ENCODE measurements around the gene RAPGEF3.
A peak's percentile ranks its signal among the peaks of the same experiment; 100 is the strongest.

RAPGEF3 gene

GRCh38 chr12:47722136-47722834, 36.4 kb downstream of the RAPGEF3 start:
- DNase-seq (ENCODE audit: low spot score), result no peak

- DNase-seq (ENCODE audit: low spot score), result no peak
Measured at GRCh38 chr12:47721431-47721973, 37.2 kb downstream of the RAPGEF3 start.

GRCh38 chr12:47718531-47718930, 40.1 kb downstream of the RAPGEF3 start:
- no peak for DNase-seq (ENCODE audit: low spot score)

GRCh38 chr12:47717443-47718193, 41.1 kb downstream of the RAPGEF3 start:
- peak; percentile 90 for DNase-seq (ENCODE audit: low spot score)

- no peak for DNase-seq (ENCODE audit: low spot score)
Measured at GRCh38 chr12:47717046-47717442, 41.6 kb downstream of the RAPGEF3 start.

GRCh38 chr12:47715877-47716548, 42.7 kb downstream of the RAPGEF3 start:
- no peak for DNase-seq (ENCODE audit: low spot score)

- peak; percentile 46 for DNase-seq (ENCODE audit: low spot score)
Measured at GRCh38 chr12:47715393-47715876, 43.2 kb downstream of the RAPGEF3 start.

- no peak for DNase-seq (ENCODE audit: low spot score)
Measured at GRCh38 chr12:47714826-47715386, 43.8 kb downstream of the RAPGEF3 start.

- no peak for DNase-seq (ENCODE audit: low spot score)
Measured at GRCh38 chr12:47712171-47712570, 46.5 kb downstream of the RAPGEF3 start.

- DNase-seq (ENCODE audit: low spot score), result no peak
Measured at GRCh38 chr12:47711448-47711847, 47.2 kb downstream of the RAPGEF3 start.

- no peak for DNase-seq (ENCODE audit: low spot score)
Measured at GRCh38 chr12:47710278-47710677, 48.4 kb downstream of the RAPGEF3 start.

GRCh38 chr12:47709671-47710070, 49.0 kb downstream of the RAPGEF3 start:
- no peak for DNase-seq (ENCODE audit: low spot score)

GRCh38 chr12:47709237-47709636, 49.4 kb downstream of the RAPGEF3 start:
- DNase-seq (ENCODE audit: low spot score), result no peak

- DNase-seq (ENCODE audit: low spot score), result no peak
Measured at GRCh38 chr12:47707905-47708543, 50.7 kb downstream of the RAPGEF3 start.

GRCh38 chr12:47707355-47707754, 51.3 kb downstream of the RAPGEF3 start:
- DNase-seq (ENCODE audit: low spot score), result no peak

- peak; percentile 97 for DNase-seq (ENCODE audit: low spot score)
Measured at GRCh38 chr12:47705566-47706425, 52.9 kb downstream of the RAPGEF3 start, which contains the start of gene RPAP3. Gene RPAP3 (minus strand): TSS chr12:47706030. CDS start chr12:47702840, 3,190 bp downstream.

- DNase-seq (ENCODE audit: low spot score), result no peak
Measured at GRCh38 chr12:47705229-47705565, 53.5 kb downstream of the RAPGEF3 start.

- DNase-seq (ENCODE audit: low spot score), result no peak
Measured at GRCh38 chr12:47704719-47705118, 54.0 kb downstream of the RAPGEF3 start.

GRCh38 chr12:47700263-47700662, 58.4 kb downstream of the RAPGEF3 start:
- DNase-seq (ENCODE audit: low spot score), result no peak

- DNase-seq (ENCODE audit: low spot score), result no peak
Measured at GRCh38 chr12:47698631-47699030, 60.0 kb downstream of the RAPGEF3 start.

- no peak for DNase-seq (ENCODE audit: low spot score)
Measured at GRCh38 chr12:47698055-47698454, 60.6 kb downstream of the RAPGEF3 start.
